Measurements from ENCODE around the gene SEC14L3. TPM values are rescaled to one million over a fixed set of nuclear protein-coding genes. Genes with fewer than 3 reads are reported as not detected.

Gene SEC14L3
- total and polyA plus RNA-seq, 5 donors from 2014 or later, result not detected

DNA sequence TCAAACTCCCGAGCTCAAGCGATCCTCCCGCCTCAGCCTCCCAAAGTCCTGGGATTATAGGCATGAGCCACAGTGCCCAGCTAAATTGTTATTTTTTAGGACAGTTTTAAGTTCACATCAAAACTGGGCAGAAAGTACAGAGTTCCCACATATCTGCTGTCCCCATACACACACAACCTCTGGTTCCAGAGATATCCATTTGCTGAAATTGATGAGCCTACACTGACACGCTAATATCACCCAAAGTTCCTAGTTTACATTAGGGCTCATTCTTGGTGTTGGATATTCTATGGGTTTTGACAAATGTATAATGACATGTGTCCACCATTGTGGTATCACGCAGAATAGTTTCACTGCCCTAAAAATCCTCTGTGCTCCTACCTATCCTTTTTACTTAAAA lies 36.4 kb upstream of the SEC14L3 start:
- ATAC-seq (ENCODE audit: low read depth in 2 of 2), result no peak
- no peak overlapping the region for H3K27ac Mint-ChIP-seq
- peaks cover 0 to 2% (median 1%) of the 10 kb centered on the region in 7 donors for H3K9me3 Mint-ChIP-seq

DNA sequence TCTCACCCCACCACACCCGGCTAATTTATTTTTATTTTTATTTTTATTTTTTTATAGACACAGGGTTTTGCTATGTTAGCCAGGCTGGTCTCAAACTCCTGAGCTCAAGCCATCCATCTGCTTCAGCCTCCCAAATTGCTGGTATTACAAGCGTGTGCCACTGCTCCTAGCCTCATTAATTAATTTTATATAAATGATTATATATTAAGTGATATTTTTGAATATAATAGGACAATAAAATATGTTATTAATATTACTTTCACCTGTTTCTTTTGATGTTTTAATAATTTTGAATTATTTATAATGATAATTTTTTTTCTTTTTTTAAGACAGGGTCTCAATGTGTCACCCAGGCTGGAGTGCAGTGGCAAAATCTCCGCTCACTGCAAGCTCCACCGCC lies 35.9 kb upstream of the SEC14L3 start:
- ATAC-seq (ENCODE audit: low read depth in 2 of 2) (no peak), DNase-seq (no peak)
- Mint-ChIP-seq H3K9me3 (peaks cover 0 to 2% (median 0%) of the 10 kb centered on the region in 7 donors), H3K4me3 (no peak overlapping the region), H3K27ac (no peak overlapping the region), H3K4me1 (no peaks in the 10 kb centered on the region), H3K36me3 (no peaks in the 10 kb centered on the region), H3K27me3 (peaks cover 40% of the 10 kb centered on the region)
- Histone ChIP-seq H3K27ac (ENCODE audit: insufficient read depth, low read length, poor library complexity, severe bottlenecking) (no peak overlapping the region), H3K4me1 (ENCODE audit: control insufficient read depth, insufficient read depth, low read length, poor library complexity, severe bottlenecking) (no peaks in the 10 kb centered on the region), H3K36me3 (ENCODE audit: control insufficient read depth, insufficient read depth, low read length) (no peaks in the 10 kb centered on the region), H3K9me3 (ENCODE audit: control insufficient read depth in 2 of 2, low read length in 2 of 2) (no peaks in the 10 kb centered on the region), H3K27me3 (ENCODE audit: control insufficient read depth, insufficient read depth, low read length) (peaks cover 7% of the 10 kb centered on the region), H3K4me3 (ENCODE audit: low read depth, low read length) (no peak overlapping the region)

More for the DNA sequence above, 36.4 kb upstream of the SEC14L3 start:
- Histone ChIP-seq H3K4me3 (ENCODE audit: low read depth, low read length) (no peak overlapping the region), H3K36me3 (ENCODE audit: control insufficient read depth, insufficient read depth, low read length) (no peaks in the 10 kb centered on the region), H3K9me3 (ENCODE audit: control insufficient read depth in 2 of 2, low read length in 2 of 2) (no peaks in the 10 kb centered on the region), H3K4me1 (ENCODE audit: control insufficient read depth, insufficient read depth, low read length, poor library complexity, severe bottlenecking) (no peaks in the 10 kb centered on the region), H3K27me3 (ENCODE audit: control insufficient read depth, insufficient read depth, low read length) (peaks cover 4% of the 10 kb centered on the region), H3K27ac (ENCODE audit: insufficient read depth, low read length, poor library complexity, severe bottlenecking) (no peak overlapping the region)
- DNase-seq, result no peak
- Mint-ChIP-seq H3K36me3 (no peaks in the 10 kb centered on the region), H3K4me1 (no peaks in the 10 kb centered on the region), H3K4me3 (no peak overlapping the region), H3K27me3 (peaks cover 35% of the 10 kb centered on the region)

DNA sequence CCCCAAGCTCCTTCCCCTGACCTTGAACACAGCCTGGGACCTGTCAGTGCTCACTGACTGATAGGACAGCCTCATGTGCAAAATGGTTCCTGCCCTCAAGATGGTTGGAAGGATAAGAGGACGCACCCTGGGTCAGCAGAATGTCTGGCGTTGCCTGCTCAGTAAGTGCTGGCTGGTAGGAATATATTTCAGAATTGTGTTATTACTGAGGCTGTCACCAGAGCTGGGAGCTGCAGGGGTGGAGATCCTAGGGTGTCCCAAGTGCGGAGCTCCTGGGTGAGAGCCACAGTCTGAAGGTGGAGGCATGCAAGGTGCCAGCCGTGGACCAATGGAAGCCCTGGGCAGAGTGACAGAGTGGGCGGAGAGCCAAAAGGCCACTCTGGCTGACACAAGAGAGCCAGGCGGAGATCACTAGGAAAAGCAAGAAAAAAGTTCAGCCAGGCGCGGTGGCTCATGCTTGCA lies 34.7 kb upstream of the SEC14L3 start:
- H3K27ac Mint-ChIP-seq, result peak overlapping the region in 1 of 3 donors; percentile 44

DNA sequence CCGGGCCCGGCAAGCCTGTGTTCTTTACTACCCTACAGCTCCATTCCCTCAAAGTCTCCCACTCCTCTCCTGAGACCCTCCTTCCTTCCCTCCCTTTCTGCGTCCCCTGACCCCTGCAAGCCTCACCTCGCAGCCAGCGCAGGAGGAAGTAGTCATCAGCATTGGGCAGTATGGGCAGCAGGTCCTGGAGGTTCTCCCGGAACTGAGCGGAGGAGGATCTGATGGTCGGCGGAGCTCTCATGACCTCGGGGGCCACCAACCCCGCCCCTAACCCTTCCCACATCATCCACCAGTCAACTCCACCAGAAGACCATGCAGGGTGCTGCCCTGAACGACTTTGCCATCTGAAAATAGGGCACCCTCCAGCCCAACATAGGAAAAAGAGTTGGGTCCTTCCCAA lies 31.7 kb upstream of the SEC14L3 start:
- no peak for DNase-seq
- Histone ChIP-seq H3K27ac (ENCODE audit: insufficient read depth, low read length, poor library complexity, severe bottlenecking) (no peak overlapping the region), H3K36me3 (ENCODE audit: control insufficient read depth, insufficient read depth, low read length) (no peaks in the 10 kb centered on the region), H3K4me1 (ENCODE audit: control insufficient read depth, insufficient read depth, low read length, poor library complexity, severe bottlenecking) (no peaks in the 10 kb centered on the region), H3K27me3 (ENCODE audit: control insufficient read depth, insufficient read depth, low read length) (peaks cover 7% of the 10 kb centered on the region), H3K4me3 (ENCODE audit: low read depth, low read length) (no peak overlapping the region), H3K9me3 (ENCODE audit: control insufficient read depth in 2 of 2, low read length in 2 of 2) (no peaks in the 10 kb centered on the region)
- Mint-ChIP-seq H3K4me3 (no peak overlapping the region), H3K27me3 (peaks cover 49% of the 10 kb centered on the region), H3K27ac (no peak overlapping the region), H3K9me3 (peaks cover 0 to 3% (median 0%) of the 10 kb centered on the region in 7 donors), H3K4me1 (no peaks in the 10 kb centered on the region), H3K36me3 (no peaks in the 10 kb centered on the region)
- no peak for ATAC-seq (ENCODE audit: low read depth in 2 of 2)

More for the DNA sequence above, 34.7 kb upstream of the SEC14L3 start:
- Histone ChIP-seq H3K4me1 (ENCODE audit: control insufficient read depth, insufficient read depth, low read length, poor library complexity, severe bottlenecking) (no peaks in the 10 kb centered on the region), H3K9me3 (ENCODE audit: control insufficient read depth in 2 of 2, low read length in 2 of 2) (no peaks in the 10 kb centered on the region), H3K27ac (ENCODE audit: insufficient read depth, low read length, poor library complexity, severe bottlenecking) (no peak overlapping the region), H3K27me3 (ENCODE audit: control insufficient read depth, insufficient read depth, low read length) (peaks cover 7% of the 10 kb centered on the region), H3K4me3 (ENCODE audit: low read depth, low read length) (no peak overlapping the region), H3K36me3 (ENCODE audit: control insufficient read depth, insufficient read depth, low read length) (no peaks in the 10 kb centered on the region)
- Mint-ChIP-seq H3K4me1 (no peaks in the 10 kb centered on the region), H3K9me3 (peaks cover 0 to 2% (median 0%) of the 10 kb centered on the region in 7 donors), H3K4me3 (no peak overlapping the region), H3K27me3 (peaks cover 39% of the 10 kb centered on the region), H3K36me3 (no peaks in the 10 kb centered on the region)
- ATAC-seq (ENCODE audit: low read depth in 2 of 2) (no peak), DNase-seq (no peak)

DNA sequence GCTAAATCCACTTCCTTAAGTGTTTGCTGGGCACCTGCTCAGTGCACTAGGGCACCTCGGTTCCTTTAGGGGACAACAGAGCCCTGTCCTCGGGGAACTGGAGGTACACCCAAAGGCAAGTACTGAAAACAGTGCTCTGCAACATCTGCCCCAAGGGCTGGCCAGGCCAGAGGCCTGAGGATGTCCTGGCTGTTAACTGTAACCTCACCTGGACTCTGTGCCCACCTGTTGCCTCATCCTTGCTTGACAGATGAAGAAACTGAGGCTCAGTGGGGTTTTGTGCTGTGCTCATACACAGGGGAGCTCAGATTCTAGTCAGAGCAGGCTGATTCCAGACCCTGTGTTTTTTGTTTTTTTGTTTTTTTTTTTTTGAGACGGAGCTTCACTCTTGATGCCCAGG lies 31.1 kb upstream of the SEC14L3 start:
- H3K36me3 ChIP-seq (ENCODE audit: control insufficient read depth, insufficient read depth, low read length), result no peaks in the 10 kb centered on the region
- H3K36me3 Mint-ChIP-seq, result no peaks in the 10 kb centered on the region
- H3K4me1 Mint-ChIP-seq, result no peaks in the 10 kb centered on the region
- H3K9me3 Mint-ChIP-seq, result peaks cover 0 to 3% (median 0%) of the 10 kb centered on the region in 7 donors
- no peak overlapping the region for H3K27ac Mint-ChIP-seq
- ATAC-seq (ENCODE audit: low read depth in 2 of 2), result no peak
- no peak overlapping the region for H3K27ac ChIP-seq (ENCODE audit: insufficient read depth, low read length, poor library complexity, severe bottlenecking)
- H3K4me3 ChIP-seq (ENCODE audit: low read depth, low read length), result no peak overlapping the region
- H3K4me1 ChIP-seq (ENCODE audit: control insufficient read depth, insufficient read depth, low read length, poor library complexity, severe bottlenecking), result no peaks in the 10 kb centered on the region
- no peaks in the 10 kb centered on the region for H3K9me3 ChIP-seq (ENCODE audit: control insufficient read depth in 2 of 2, low read length in 2 of 2)
- peaks cover 7% of the 10 kb centered on the region for H3K27me3 ChIP-seq (ENCODE audit: control insufficient read depth, insufficient read depth, low read length)
- H3K4me3 Mint-ChIP-seq, result no peak overlapping the region
- peaks cover 48% of the 10 kb centered on the region for H3K27me3 Mint-ChIP-seq
- DNase-seq, result no peak

DNA sequence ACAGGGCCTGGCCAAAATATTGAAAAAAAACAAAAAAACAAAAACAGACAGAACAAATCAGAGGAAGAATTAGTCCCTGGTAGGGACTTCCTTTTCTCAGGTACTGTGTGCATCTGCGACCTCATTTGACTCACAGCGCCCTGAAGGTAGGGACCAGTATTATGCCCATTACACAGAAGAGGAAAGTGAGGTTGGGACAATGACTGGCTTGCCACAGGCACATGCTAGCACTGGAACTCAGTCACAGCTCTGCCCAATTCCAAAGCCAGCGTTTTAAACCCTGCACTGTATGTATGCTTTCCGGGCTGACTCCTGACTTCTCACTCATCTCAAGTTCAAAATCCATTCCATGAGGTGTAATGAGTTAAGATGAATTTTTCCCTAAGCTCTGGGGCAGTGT lies 30.3 kb upstream of the SEC14L3 start:
- no peaks in the 10 kb centered on the region for H3K9me3 ChIP-seq (ENCODE audit: control insufficient read depth in 2 of 2, low read length in 2 of 2)
- no peak overlapping the region for H3K4me3 Mint-ChIP-seq
- no peak overlapping the region for H3K27ac Mint-ChIP-seq
- H3K4me3 ChIP-seq (ENCODE audit: low read depth, low read length), result no peak overlapping the region
- no peaks in the 10 kb centered on the region for H3K4me1 Mint-ChIP-seq
- peaks cover 7% of the 10 kb centered on the region for H3K27me3 ChIP-seq (ENCODE audit: control insufficient read depth, insufficient read depth, low read length)
- peaks cover 0 to 3% (median 0%) of the 10 kb centered on the region in 7 donors for H3K9me3 Mint-ChIP-seq
- ATAC-seq (ENCODE audit: low read depth in 2 of 2) (no peak), DNase-seq (no peak)
- no peaks in the 10 kb centered on the region for H3K36me3 Mint-ChIP-seq
- H3K4me1 ChIP-seq (ENCODE audit: control insufficient read depth, insufficient read depth, low read length, poor library complexity, severe bottlenecking), result no peaks in the 10 kb centered on the region
- peaks cover 46% of the 10 kb centered on the region for H3K27me3 Mint-ChIP-seq
- no peaks in the 10 kb centered on the region for H3K36me3 ChIP-seq (ENCODE audit: control insufficient read depth, insufficient read depth, low read length)
- H3K27ac ChIP-seq (ENCODE audit: insufficient read depth, low read length, poor library complexity, severe bottlenecking), result no peak overlapping the region

DNA sequence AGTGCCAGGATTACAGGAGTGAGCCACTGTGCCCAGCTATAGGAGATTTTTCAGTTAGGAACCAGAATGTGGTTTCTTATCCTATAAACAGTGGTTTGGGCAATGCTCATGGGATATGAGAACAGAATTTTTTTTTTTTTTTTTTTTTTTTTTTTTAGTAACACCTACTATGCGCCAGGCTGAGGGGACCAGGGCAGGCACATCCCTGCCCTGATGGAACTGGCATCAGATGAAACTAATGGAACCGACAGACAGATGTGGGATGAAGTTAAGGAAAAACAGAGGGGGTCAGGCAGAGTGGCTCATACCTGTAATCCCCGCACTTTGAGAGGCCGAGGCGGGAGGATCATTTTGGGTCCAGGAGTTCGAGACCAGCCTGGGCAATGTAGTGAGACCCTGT lies 28.8 kb upstream of the SEC14L3 start:
- no peak overlapping the region for H3K27ac ChIP-seq (ENCODE audit: insufficient read depth, low read length, poor library complexity, severe bottlenecking)
- Mint-ChIP-seq H3K27me3 (peaks cover 37% of the 10 kb centered on the region), H3K27ac (no peak overlapping the region), H3K4me3 (no peak overlapping the region), H3K4me1 (no peaks in the 10 kb centered on the region), H3K9me3 (peaks cover 0 to 2% (median 0%) of the 10 kb centered on the region in 7 donors), H3K36me3 (no peaks in the 10 kb centered on the region)
- no peak overlapping the region for H3K4me3 ChIP-seq (ENCODE audit: low read depth, low read length)
- ATAC-seq (ENCODE audit: low read depth in 2 of 2) (no peak), DNase-seq (no peak)
- H3K9me3 ChIP-seq (ENCODE audit: control insufficient read depth in 2 of 2, low read length in 2 of 2), result no peaks in the 10 kb centered on the region
- peaks cover 7% of the 10 kb centered on the region for H3K27me3 ChIP-seq (ENCODE audit: control insufficient read depth, insufficient read depth, low read length)
- no peaks in the 10 kb centered on the region for H3K4me1 ChIP-seq (ENCODE audit: control insufficient read depth, insufficient read depth, low read length, poor library complexity, severe bottlenecking)
- H3K36me3 ChIP-seq (ENCODE audit: control insufficient read depth, insufficient read depth, low read length), result no peaks in the 10 kb centered on the region

DNA sequence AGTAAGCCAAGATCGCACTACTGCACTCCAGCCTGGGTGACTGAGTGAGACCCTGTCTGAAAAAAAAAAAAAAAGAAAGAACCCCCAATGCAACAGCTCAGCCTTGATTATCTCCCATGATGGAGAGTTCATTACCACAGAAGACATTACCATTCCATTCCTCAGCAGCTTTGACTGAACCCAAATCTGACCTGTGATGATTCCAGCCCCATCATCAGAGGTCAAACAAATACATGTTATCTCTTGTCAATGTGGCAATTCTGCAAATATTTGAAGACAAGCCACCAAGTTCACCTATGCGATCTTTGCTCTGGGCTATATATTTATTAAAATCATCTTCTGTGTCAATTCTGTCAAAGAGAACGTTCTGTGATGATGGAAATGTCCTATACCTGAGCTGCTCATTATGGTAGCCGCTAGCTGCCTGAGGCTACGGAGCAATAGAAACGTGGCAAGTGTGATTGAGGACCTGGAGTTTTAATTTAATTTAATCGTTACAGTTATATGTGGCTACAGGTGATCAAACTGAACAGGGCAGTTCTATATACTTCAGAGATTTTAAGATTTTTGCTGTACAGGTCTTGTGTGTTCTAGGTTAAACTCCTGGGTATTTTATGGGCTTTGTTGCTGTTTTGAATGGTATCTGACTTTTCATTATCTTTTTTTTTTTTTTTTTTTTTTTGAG lies 25.8 kb upstream of the SEC14L3 start:
- Mint-ChIP-seq H3K27ac (no peak overlapping the region), H3K36me3 (no peaks in the 10 kb centered on the region)

More for the DNA sequence above, 25.8 kb upstream of the SEC14L3 start:
- H3K27me3 ChIP-seq (ENCODE audit: control insufficient read depth, insufficient read depth, low read length), result peaks cover 3% of the 10 kb centered on the region
- H3K36me3 ChIP-seq (ENCODE audit: control insufficient read depth, insufficient read depth, low read length), result no peaks in the 10 kb centered on the region
- Mint-ChIP-seq H3K4me1 (no peaks in the 10 kb centered on the region), H3K4me3 (no peak overlapping the region), H3K9me3 (peaks cover 0 to 3% (median 0%) of the 10 kb centered on the region in 7 donors), H3K27me3 (peaks cover 30% of the 10 kb centered on the region)
- no peak for DNase-seq
- H3K4me1 ChIP-seq (ENCODE audit: control insufficient read depth, insufficient read depth, low read length, poor library complexity, severe bottlenecking), result no peaks in the 10 kb centered on the region
- no peaks in the 10 kb centered on the region for H3K9me3 ChIP-seq (ENCODE audit: control insufficient read depth in 2 of 2, low read length in 2 of 2)
- ATAC-seq (ENCODE audit: low read depth in 2 of 2), result no peak
- no peak overlapping the region for H3K4me3 ChIP-seq (ENCODE audit: low read depth, low read length)
- no peak overlapping the region for H3K27ac ChIP-seq (ENCODE audit: insufficient read depth, low read length, poor library complexity, severe bottlenecking)

Data from CD4-positive, CD25-positive, alpha-beta regulatory T cell (primary cell).